K562 (cell line): ENCODE measurements around the gene ZNF322. TPM values are rescaled to one million over a fixed set of nuclear protein-coding genes. Genes with fewer than 3 reads are reported as not detected.

Experiments
- ARID2 ChIP-seq: fragments of 450-650 bp; IDR thresholded peaks from 2 replicates; pipeline ENCODE4 v1.6.1; 2017; ENCODE audit warnings: antibody characterized with exemption, mild to moderate bottlenecking
- BCOR ChIP-seq: fragments of 450-650 bp; IDR thresholded peaks from 2 replicates; pipeline ENCODE4 v1.6.1; 2016
- CBX2 ChIP-seq: fragments of 200-600 bp; sonication (generic); IDR thresholded peaks from one replicate; pipeline ENCODE4 v1.6.1; 2012; ENCODE audit warnings: mild to moderate bottlenecking, low read length, inconsistent platforms; ENCODE audit not compliant: insufficient read depth, poor library complexity, severe bottlenecking
- FOSL1 ChIP-seq: fragments of 200-800 bp; sonication (Bioruptor generic); conservative IDR thresholded peaks from 2 replicates; pipeline ENCODE4 v1.6.1; 2016; ENCODE audit warnings: missing genetic modification characterization, missing compliant biosample characterization
- NFXL1 ChIP-seq: fragments of 450-650 bp; formaldehyde crosslinking; IDR thresholded peaks from 2 replicates; pipeline ENCODE4 v1.4.0; 2021; ENCODE audit warnings: mild to moderate bottlenecking
- RHOXF2B ChIP-seq: fragments of 250-450 bp; sonication (Bioruptor Pico); conservative IDR thresholded peaks from 2 replicates; pipeline ENCODE4 v1.5.1; 2021
- SP2 ChIP-seq: IDR thresholded peaks from 2 replicates; pipeline ENCODE4 v1.6.1; 2011; ENCODE audit warnings: mild to moderate bottlenecking, low read depth, low read length, moderate library complexity; ENCODE audit not compliant: poor library complexity, severe bottlenecking; ENCODE audit errors: extremely low read depth
- TAF15 ChIP-seq: fragments of 200-400 bp; formaldehyde crosslinking; IDR thresholded peaks from 2 replicates; pipeline ENCODE4 v1.6.1; 2017; ENCODE audit warnings: mild to moderate bottlenecking, low read depth, low read length, moderate library complexity
- TEAD2 ChIP-seq: fragments of 450-650 bp; IDR thresholded peaks from 2 replicates; pipeline ENCODE4 v1.6.1; 2016; ENCODE audit warnings: missing genetic modification characterization, control low read depth, missing compliant biosample characterization
- ZNF282 ChIP-seq: sonication (generic); formaldehyde crosslinking; IDR thresholded peaks from 2 replicates; pipeline ENCODE4 v1.8.1; 2023; ENCODE audit warnings: missing genetic modification reagents
- ZNF311 ChIP-seq: fragments of 250-450 bp; sonication (Bioruptor Pico); IDR thresholded peaks from 2 replicates; pipeline ENCODE4 v1.4.0; 2020; ENCODE audit warnings: mild to moderate bottlenecking, moderate library complexity
- ZNF551 ChIP-seq: fragments of 250-450 bp; sonication (Bioruptor Pico); IDR thresholded peaks from 2 replicates; pipeline ENCODE4 v1.5.0; 2021; ENCODE audit warnings: mild to moderate bottlenecking, moderate library complexity
- ZNF79 ChIP-seq: fragments of 250-450 bp; sonication (Bioruptor Pico); IDR thresholded peaks from 2 replicates; pipeline ENCODE4 v1.4.0; 2020; ENCODE audit warnings: low read depth, mild to moderate bottlenecking, moderate library complexity
- polyA plus RNA-seq, 8 experiments: library from polyadenylated mRNA; depleted of rRNA in 4 of 8; stranded (reverse) in 5 of 8; unstranded in 3 of 8; fragments of >200 nt; fragmentation: Nextera tagmentation in 2 of 8; fragmentation: Illumina TruSeq in 1 of 8; extraction: Ambion mirVana in 2 of 8; extraction: Trizol in 1 of 8; gene quantifications; 2 replicates each; pipeline versions ENCODE4 v1.2.1 to v1.2.3, GENCODE V29; 2011 to 2014; ENCODE audit warnings: inconsistent platforms in 1 of 8, missing spikeins in 1 of 8
- total RNA-seq, 7 experiments: library from RNA; depleted of rRNA in 6 of 7; stranded (reverse); fragments of >200 nt in 6 of 7; fragmentation: Illumina TruSeq in 2 of 7; extraction: Trizol in 2 of 7; gene quantifications; 2 replicates each; pipeline versions ENCODE4 v1.2.1 to v1.2.3, GENCODE V29; 2011 to 2021; ENCODE audit warnings: low replicate concordance in 1 of 7
- TF ChIP-seq, protein P1 (sequence below): fragments of 450-650 bp; formaldehyde crosslinking; IDR thresholded peaks from 2 replicates; pipeline ENCODE4 v1.4.0; 2020; ENCODE audit warnings: mild to moderate bottlenecking, moderate library complexity
- TF ChIP-seq, protein P2 (sequence below): sonication (generic); IDR thresholded peaks from 2 replicates; pipeline ENCODE4 v1.6.1; 2016
- TF ChIP-seq, protein P3 (sequence below), 2 experiments: fragments of 450-650 bp in 1 of 2; sonication (generic) in 1 of 2; formaldehyde crosslinking in 1 of 2; IDR thresholded peaks; 2 replicates each; pipeline versions ENCODE4 v1.7.1 to v1.9.0; 2016 to 2022; ENCODE audit warnings: inconsistent platforms in 1 of 2, mild to moderate bottlenecking in 1 of 2, missing genetic modification reagents in 1 of 2

Gene ZNF322
- total and polyA plus RNA-seq, 9 of the 15 experiments (the other 6 are each of a cell fraction or from before 2014, with no cell fraction given) = 4.7 to 31.2 (median 18.7) TPM

DNA sequence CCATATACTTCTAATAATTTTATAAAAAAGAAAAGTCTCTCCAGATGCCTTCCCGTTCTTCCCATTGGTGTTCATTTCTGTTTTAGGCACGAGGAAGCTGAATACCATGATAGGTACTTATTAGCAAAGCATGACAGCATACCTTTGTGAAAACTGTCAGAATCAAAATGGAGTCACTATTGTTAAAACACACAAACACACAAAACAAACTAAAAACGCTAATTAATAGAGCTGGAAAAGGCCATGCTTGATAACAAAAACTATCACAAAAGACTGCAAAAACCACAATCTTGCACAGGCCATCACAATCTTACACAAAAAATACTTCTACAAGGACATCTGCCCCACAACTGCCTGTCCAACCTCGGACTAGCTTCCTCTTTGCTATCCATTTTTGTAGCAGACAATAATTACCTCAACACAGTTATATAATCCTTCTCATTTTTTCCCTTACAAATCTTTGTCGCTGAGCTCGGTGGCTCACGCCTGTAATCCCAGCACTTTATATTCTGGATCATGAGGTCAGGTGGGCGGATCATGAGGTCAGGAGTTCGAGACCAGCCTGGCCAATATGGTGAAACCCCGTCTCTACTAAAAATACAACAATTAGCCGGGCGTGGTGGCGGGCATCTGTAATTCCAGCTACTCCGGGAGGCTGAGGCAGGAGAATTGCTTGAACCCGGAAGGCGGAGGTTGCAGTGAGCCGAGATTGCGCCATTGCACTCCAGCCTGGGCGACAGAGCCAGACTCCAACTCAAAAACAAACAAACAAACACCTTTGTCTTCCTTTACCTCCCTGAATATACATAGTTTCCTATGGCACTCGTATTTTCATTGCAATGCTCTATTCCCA is 66.0 kb downstream of the ZNF322 start (continued):
- TF ChIP-seq RHOXF2B (CRISPR knock-in tag) (no peak), NFXL1 (peak; percentile 91), CBX2 (no peak), ZNF79 (CRISPR knock-in tag) (peak; percentile 78; the same call in 1 of the 2 replicates), FOSL1 (tag) (no peak), TAF15 (no peak), ARID2 (no peak), TEAD2 (tag) (peak; percentile 84), ZNF282 (CRISPR knock-in tag) (no peak), ZNF551 (CRISPR knock-in tag) (0 out of 2 replicates have a peak, but pooled peaks have one; percentile 24), BCOR (peak; percentile 92), SP2 (no peak), ZNF311 (peak; percentile 94)
- TF ChIP-seq, protein P1, sequence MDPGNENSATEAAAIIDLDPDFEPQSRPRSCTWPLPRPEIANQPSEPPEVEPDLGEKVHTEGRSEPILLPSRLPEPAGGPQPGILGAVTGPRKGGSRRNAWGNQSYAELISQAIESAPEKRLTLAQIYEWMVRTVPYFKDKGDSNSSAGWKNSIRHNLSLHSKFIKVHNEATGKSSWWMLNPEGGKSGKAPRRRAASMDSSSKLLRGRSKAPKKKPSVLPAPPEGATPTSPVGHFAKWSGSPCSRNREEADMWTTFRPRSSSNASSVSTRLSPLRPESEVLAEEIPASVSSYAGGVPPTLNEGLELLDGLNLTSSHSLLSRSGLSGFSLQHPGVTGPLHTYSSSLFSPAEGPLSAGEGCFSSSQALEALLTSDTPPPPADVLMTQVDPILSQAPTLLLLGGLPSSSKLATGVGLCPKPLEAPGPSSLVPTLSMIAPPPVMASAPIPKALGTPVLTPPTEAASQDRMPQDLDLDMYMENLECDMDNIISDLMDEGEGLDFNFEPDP (CRISPR knock-in tag) = no peak
- TF ChIP-seq, protein P2, sequence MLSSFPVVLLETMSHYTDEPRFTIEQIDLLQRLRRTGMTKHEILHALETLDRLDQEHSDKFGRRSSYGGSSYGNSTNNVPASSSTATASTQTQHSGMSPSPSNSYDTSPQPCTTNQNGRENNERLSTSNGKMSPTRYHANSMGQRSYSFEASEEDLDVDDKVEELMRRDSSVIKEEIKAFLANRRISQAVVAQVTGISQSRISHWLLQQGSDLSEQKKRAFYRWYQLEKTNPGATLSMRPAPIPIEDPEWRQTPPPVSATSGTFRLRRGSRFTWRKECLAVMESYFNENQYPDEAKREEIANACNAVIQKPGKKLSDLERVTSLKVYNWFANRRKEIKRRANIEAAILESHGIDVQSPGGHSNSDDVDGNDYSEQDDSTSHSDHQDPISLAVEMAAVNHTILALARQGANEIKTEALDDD = no peak
- TF ChIP-seq, protein P3, sequence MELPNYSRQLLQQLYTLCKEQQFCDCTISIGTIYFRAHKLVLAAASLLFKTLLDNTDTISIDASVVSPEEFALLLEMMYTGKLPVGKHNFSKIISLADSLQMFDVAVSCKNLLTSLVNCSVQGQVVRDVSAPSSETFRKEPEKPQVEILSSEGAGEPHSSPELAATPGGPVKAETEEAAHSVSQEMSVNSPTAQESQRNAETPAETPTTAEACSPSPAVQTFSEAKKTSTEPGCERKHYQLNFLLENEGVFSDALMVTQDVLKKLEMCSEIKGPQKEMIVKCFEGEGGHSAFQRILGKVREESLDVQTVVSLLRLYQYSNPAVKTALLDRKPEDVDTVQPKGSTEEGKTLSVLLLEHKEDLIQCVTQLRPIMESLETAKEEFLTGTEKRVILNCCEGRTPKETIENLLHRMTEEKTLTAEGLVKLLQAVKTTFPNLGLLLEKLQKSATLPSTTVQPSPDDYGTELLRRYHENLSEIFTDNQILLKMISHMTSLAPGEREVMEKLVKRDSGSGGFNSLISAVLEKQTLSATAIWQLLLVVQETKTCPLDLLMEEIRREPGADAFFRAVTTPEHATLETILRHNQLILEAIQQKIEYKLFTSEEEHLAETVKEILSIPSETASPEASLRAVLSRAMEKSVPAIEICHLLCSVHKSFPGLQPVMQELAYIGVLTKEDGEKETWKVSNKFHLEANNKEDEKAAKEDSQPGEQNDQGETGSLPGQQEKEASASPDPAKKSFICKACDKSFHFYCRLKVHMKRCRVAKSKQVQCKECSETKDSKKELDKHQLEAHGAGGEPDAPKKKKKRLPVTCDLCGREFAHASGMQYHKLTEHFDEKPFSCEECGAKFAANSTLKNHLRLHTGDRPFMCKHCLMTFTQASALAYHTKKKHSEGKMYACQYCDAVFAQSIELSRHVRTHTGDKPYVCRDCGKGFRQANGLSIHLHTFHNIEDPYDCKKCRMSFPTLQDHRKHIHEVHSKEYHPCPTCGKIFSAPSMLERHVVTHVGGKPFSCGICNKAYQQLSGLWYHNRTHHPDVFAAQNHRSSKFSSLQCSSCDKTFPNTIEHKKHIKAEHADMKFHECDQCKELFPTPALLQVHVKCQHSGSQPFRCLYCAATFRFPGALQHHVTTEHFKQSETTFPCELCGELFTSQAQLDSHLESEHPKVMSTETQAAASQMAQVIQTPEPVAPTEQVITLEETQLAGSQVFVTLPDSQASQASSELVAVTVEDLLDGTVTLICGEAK (IDR thresholded peaks at IDR 0.05) = no peak; the same call in 1 of the 2 replicates
- TF ChIP-seq, protein P3 (CRISPR knock-in tag; IDR thresholded peaks at IDR 0.05) = no peak
